Measurements from ENCODE around the gene NDUFB3. TPM values are rescaled to one million over a fixed set of nuclear protein-coding genes. Genes with fewer than 3 reads are reported as not detected.

NDUFB3 gene
- total RNA-seq, 1 donor from 2014 or later: 96.4 TPM

GRCh38 chr2:201128933-201129505, 57.2 kb downstream of the NDUFB3 start:
- peak; percentile 44 for DNase-seq (ENCODE audit: low spot score)

DNA sequence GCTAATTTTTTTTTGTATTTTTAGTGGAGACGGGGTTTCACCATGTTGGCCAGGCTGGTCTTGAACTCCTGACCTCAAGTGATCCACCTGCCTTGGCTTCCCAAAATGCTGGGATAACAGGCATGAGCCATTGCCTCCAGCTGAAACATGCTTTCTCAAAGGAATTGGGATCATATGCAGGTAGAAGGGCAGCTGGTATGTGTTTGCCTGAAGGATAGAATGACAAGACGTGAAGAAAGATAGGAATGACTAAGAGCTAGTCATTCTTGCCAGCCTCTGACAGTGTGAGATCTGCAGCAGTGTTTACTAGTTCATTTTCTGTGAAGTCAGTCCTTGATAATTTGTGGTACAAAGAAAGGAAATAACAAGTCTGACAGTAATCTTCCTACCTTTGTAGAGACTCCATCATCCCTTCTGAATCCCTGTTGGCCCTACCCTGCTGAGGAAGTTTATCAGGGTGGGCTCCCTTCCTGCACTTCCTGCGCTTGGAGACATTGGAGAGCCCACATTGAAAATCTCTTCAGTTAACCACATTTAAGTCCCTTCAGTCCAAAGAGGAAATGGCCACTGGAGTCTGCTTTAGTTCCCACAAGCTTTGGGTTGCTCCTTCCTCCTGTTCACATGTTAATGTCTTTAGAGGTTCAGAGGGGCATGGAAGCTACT, 58.9 kb downstream of the NDUFB3 start:
- DNase-seq (ENCODE audit: low spot score): no peak

DNA sequence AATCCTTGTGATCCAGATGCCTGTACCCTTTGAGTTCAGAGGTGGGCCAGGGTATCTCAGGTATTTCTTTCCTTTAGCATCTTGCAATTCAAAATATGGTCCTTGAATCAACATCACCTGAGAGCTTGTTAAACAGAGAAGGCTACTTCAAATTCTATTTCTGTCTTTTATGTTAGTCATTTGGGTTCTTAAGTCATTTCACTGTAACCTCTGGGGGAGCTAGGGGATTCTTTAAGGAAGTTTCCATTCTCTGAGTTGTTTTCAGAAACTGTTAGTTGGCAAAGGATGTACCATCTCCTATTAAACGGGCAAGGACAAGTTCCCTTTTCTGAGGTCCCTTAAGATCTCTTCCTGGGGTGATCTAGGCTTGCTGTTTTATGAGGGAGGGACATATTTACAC, 60.7 kb downstream of the NDUFB3 start:
- no peak for DNase-seq (ENCODE audit: low spot score)

Other genes with a start within 250 kb of the NDUFB3 start
- gene CLK1, start 207.3 kb upstream of the NDUFB3 start, total RNA-seq: 98.8 TPM
- 38.4 TPM for gene PPIL3, start 182.9 kb upstream of the NDUFB3 start, total RNA-seq
- gene NIF3L1, start 182.6 kb upstream of the NDUFB3 start, total RNA-seq: 16.9 TPM
- gene ORC2, start 108.3 kb upstream of the NDUFB3 start, total RNA-seq: 29.3 TPM
- gene HYCC2, start 330 bp upstream of the NDUFB3 start, total RNA-seq: 18.8 TPM
- gene CFLAR, start 44.2 kb downstream of the NDUFB3 start, total RNA-seq: 152 TPM
- gene CASP10, start 111.1 kb downstream of the NDUFB3 start, total RNA-seq: 18.9 TPM
- 26.3 TPM for gene CASP8, start 188.5 kb downstream of the NDUFB3 start, total RNA-seq

Data from mucosa of gallbladder (tissue), 1 donor.